Trophoblast cell (in vitro differentiated cells and primary cell): Measurements from ENCODE around the gene AKAP6.

ENCODE experiments used
- DNase-seq, 2 donors: peaks; one replicate each; pipeline ENCODE4 v3.0.0-alpha.2; 2016
- H2AFZ ChIP-seq: 2 replicates; pipeline ENCODE4 v1.6.1; 2013; ENCODE audit warnings: low read length, moderate library complexity, mild to moderate bottlenecking; ENCODE audit not compliant: insufficient read depth, poor library complexity
- H2AK5ac ChIP-seq: 2 replicates; pipeline ENCODE4 v1.6.1; 2013; ENCODE audit warnings: mild to moderate bottlenecking, low read length
- H2BK120ac ChIP-seq: 2 replicates; pipeline ENCODE4 v1.6.1; 2013; ENCODE audit warnings: low read length, mild to moderate bottlenecking, moderate library complexity; ENCODE audit not compliant: insufficient read depth, poor library complexity
- H2BK12ac ChIP-seq: 2 replicates; pipeline ENCODE4 v1.6.1; 2013; ENCODE audit warnings: mild to moderate bottlenecking, low read length, moderate library complexity
- H2BK5ac ChIP-seq: 2 replicates; pipeline ENCODE4 v1.6.1; 2013; ENCODE audit warnings: low read length, low read depth, moderate library complexity, mild to moderate bottlenecking; ENCODE audit not compliant: poor library complexity
- H3K14ac ChIP-seq: 2 replicates; pipeline ENCODE4 v1.6.1; 2013; ENCODE audit warnings: mild to moderate bottlenecking, low read length
- H3K18ac ChIP-seq: 2 replicates; pipeline ENCODE4 v1.6.1; 2013; ENCODE audit warnings: mild to moderate bottlenecking, low read length
- H3K23ac ChIP-seq: 2 replicates; pipeline ENCODE4 v1.6.1; 2013; ENCODE audit warnings: low read length
- H3K27ac ChIP-seq: 2 replicates; pipeline ENCODE4 v1.5.1; 2013; ENCODE audit warnings: low read depth, mild to moderate bottlenecking, inconsistent platforms, low read length, moderate library complexity
- H3K27me3 ChIP-seq: 2 replicates; pipeline ENCODE4 v1.6.1; 2013; ENCODE audit warnings: inconsistent platforms, mild to moderate bottlenecking, low read length, moderate library complexity; ENCODE audit not compliant: insufficient read depth
- H3K36me3 ChIP-seq, 2 experiments: 1 replicate in 1 of 2; 2 replicates in 1 of 2; pipeline ENCODE4 v1.6.1; 2013; ENCODE audit warnings: low read length in 2 of 2, mild to moderate bottlenecking in 2 of 2, moderate library complexity in 1 of 2; ENCODE audit not compliant: insufficient read depth in 2 of 2, control insufficient read depth in 1 of 2
- H3K4ac ChIP-seq: 2 replicates; pipeline ENCODE4 v1.6.1; 2013; ENCODE audit warnings: low read depth, mild to moderate bottlenecking, low read length, moderate library complexity
- H3K4me1 ChIP-seq, 2 experiments: 1 replicate in 1 of 2; 2 replicates in 1 of 2; pipeline ENCODE4 v1.6.1; 2013; ENCODE audit warnings: low read length in 2 of 2, mild to moderate bottlenecking in 2 of 2, moderate library complexity in 1 of 2; ENCODE audit not compliant: insufficient read depth in 2 of 2, control insufficient read depth in 1 of 2
- H3K4me2 ChIP-seq: 2 replicates; pipeline ENCODE4 v1.6.1; 2013; ENCODE audit warnings: inconsistent platforms, mild to moderate bottlenecking, low read length, moderate library complexity
- H3K4me3 ChIP-seq: 2 replicates; pipeline ENCODE4 v1.5.1; 2013; ENCODE audit warnings: mild to moderate bottlenecking, low read depth, low read length, inconsistent platforms
- H3K79me1 ChIP-seq: one replicate; pipeline ENCODE4 v1.6.1; 2013; ENCODE audit warnings: low read length
- H3K79me2 ChIP-seq: 2 replicates; pipeline ENCODE4 v1.6.1; 2013; ENCODE audit warnings: low read length, mild to moderate bottlenecking; ENCODE audit not compliant: control insufficient read depth, insufficient read depth, poor library complexity
- H3K9ac ChIP-seq: 2 replicates; pipeline ENCODE4 v1.6.1; 2013; ENCODE audit warnings: mild to moderate bottlenecking, low read length
- H3K9me3 ChIP-seq: 2 replicates; pipeline ENCODE4 v1.6.1; 2013; ENCODE audit warnings: low read depth, mild to moderate bottlenecking, control low read depth, inconsistent platforms, low read length; ENCODE audit not compliant: insufficient read depth
- H4K12ac ChIP-seq: 2 replicates; pipeline ENCODE4 v1.6.1; 2013; ENCODE audit warnings: low read depth, mild to moderate bottlenecking, low read length, moderate library complexity
- H4K8ac ChIP-seq: 2 replicates; pipeline ENCODE4 v1.6.1; 2013; ENCODE audit warnings: low read depth, mild to moderate bottlenecking, low read length, moderate library complexity
- H4K91ac ChIP-seq: one replicate; pipeline ENCODE4 v1.6.1; 2013; ENCODE audit warnings: low read depth, mild to moderate bottlenecking, low read length, moderate library complexity
- WGBS: extraction: QIAGEN DNeasy Blood & Tissue Kit; methylation state at CpG from one replicate; pipeline ENCODE4 v1.1.7; 2013; ENCODE audit warnings: missing lambda C conversion rate; ENCODE audit not compliant: insufficient read length, insufficient coverage; ENCODE audit errors: extremely low coverage; 5-methylcytosine and 5-hydroxymethylcytosine counted together

AKAP6 gene

DNA sequence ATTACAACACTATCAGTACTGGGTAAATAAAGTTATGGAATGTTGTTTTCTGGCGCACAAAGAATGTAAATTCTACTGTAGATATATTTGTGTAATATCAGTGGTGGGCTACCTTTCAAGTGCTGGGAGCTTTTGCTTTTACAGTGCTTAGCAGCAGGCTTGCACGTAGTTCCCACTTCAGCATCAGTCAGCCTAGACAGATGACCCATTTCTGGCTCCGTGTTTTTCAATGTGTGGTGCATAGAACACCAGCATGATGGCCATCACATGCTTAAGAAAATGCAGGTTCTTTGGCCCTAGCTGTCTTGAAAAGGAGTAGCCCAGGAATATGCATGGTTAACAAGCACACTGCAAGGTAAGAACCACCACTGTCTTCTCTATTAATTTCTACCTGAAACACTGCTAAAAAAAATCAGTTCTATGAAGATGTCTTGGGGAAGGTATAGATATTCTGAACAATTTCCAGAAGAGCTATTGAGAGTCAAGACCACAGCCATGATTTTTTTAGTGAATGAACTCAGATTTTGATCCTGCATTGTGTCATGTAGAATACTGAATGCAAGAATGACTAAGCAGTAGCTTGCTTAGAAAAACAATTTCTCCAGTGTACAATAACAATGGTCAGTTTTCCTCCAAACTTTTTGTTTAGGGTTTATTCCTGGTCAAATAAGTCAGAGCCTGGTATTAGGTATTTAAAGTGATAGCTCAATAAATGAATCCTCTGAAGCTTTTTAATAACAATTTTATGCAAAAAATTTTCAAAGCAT lies 195.7 kb downstream of the AKAP6 start:
- H2BK120ac ChIP-seq = no peak overlapping the region
- no peak overlapping the region for H4K8ac ChIP-seq
- no peak overlapping the region for H3K23ac ChIP-seq
- no peaks in the 10 kb centered on the region for H3K79me1 ChIP-seq
- H3K4me3 ChIP-seq = no peak overlapping the region
- WGBS = no CpG with 5 or more reads among the region's 3 CpGs
- no peak overlapping the region for H4K12ac ChIP-seq
- no peak overlapping the region for H2BK5ac ChIP-seq
- no peak overlapping the region for H3K4me2 ChIP-seq
- H3K14ac ChIP-seq = no peak overlapping the region
- no peak overlapping the region for H4K91ac ChIP-seq
- no peak overlapping the region for H2AK5ac ChIP-seq
- no peaks in the 10 kb centered on the region for H3K4me1 ChIP-seq
- H3K18ac ChIP-seq = no peak overlapping the region
- no peak overlapping the region for H3K27ac ChIP-seq
- no peaks in the 10 kb centered on the region for H3K79me2 ChIP-seq
- no peak overlapping the region for H3K4ac ChIP-seq
- no peak overlapping the region for H3K9ac ChIP-seq
- no peaks in the 10 kb centered on the region for H3K9me3 ChIP-seq
- peaks cover 0 to 2% of the 10 kb centered on the region in 2 experiments for H3K36me3 ChIP-seq
- no peaks in the 10 kb centered on the region for H3K27me3 ChIP-seq
- no peak overlapping the region for H2AFZ ChIP-seq
- no peak overlapping the region for H2BK12ac ChIP-seq
- DNase-seq = no peak

DNA sequence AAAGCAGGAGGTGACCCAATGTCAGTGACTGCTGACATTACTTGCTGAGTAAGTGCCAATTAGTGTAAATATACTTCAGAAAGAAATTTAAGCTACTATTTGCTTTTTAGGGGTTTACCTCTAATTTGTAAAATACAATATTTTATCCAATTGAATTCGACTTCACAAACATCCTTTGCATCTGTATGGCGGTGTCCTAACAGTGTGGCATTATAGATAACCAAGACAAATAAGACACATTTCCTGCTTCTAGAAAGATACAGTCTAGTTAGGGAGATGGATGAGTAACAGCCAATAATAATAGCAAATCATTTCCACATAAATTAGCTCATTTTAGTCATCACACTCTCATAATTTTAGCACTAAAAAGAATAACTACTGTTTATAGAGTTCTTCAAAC lies 196.5 kb downstream of the AKAP6 start:
- H3K18ac ChIP-seq = no peak overlapping the region
- no peak overlapping the region for H3K4me2 ChIP-seq
- no peak overlapping the region for H2AFZ ChIP-seq
- no peak overlapping the region for H4K8ac ChIP-seq
- H3K14ac ChIP-seq = no peak overlapping the region
- H3K9me3 ChIP-seq = no peaks in the 10 kb centered on the region
- no peak overlapping the region for H3K23ac ChIP-seq
- H2AK5ac ChIP-seq = no peak overlapping the region
- no peak overlapping the region for H4K91ac ChIP-seq
- H3K27ac ChIP-seq = no peak overlapping the region
- H3K36me3 ChIP-seq = peaks cover 0 to 2% of the 10 kb centered on the region in 2 experiments
- H3K9ac ChIP-seq = no peak overlapping the region
- H3K4me1 ChIP-seq = peaks cover 0 to 3% of the 10 kb centered on the region in 2 experiments
- no peaks in the 10 kb centered on the region for H3K79me2 ChIP-seq
- DNase-seq = no peak
- H2BK12ac ChIP-seq = no peak overlapping the region
- H3K4me3 ChIP-seq = no peak overlapping the region
- no peak overlapping the region for H2BK5ac ChIP-seq
- no peak overlapping the region for H2BK120ac ChIP-seq
- WGBS = no CpG with 5 or more reads among the region's 2 CpGs
- H4K12ac ChIP-seq = no peak overlapping the region
- H3K4ac ChIP-seq = no peak overlapping the region
- H3K27me3 ChIP-seq = no peaks in the 10 kb centered on the region
- H3K79me1 ChIP-seq = no peaks in the 10 kb centered on the region

DNA sequence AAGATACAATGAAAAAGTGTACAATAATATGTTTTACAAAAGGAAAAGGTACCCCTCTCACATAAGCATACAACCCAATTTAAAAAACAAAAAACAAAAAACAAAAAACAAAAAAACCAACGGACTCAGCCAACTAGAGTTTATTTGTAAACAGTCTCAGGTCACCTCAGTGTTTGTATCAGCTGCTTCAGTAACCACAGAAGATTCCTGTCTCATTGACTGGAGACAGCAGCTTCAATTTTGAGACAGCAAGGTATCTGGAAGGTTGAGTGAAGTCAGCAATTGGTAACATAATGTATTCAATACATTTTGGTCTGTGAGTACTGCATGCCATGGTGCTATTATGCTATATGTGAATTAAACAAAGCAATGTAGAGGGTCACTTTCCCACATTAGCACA lies 201.7 kb downstream of the AKAP6 start:
- no CpG with 5 or more reads among the region's 1 CpG for WGBS
- H3K79me2 ChIP-seq = no peaks in the 10 kb centered on the region
- H3K18ac ChIP-seq = no peak overlapping the region
- no peak overlapping the region for H3K23ac ChIP-seq
- no peak overlapping the region for H3K14ac ChIP-seq
- no peak overlapping the region for H4K8ac ChIP-seq
- no peak overlapping the region for H2BK12ac ChIP-seq
- H3K36me3 ChIP-seq = peaks cover 0 to 2% of the 10 kb centered on the region in 2 experiments
- H2AFZ ChIP-seq = no peak overlapping the region
- H3K4ac ChIP-seq = no peak overlapping the region
- no peak overlapping the region for H2BK5ac ChIP-seq
- no peak overlapping the region for H2BK120ac ChIP-seq
- no peak overlapping the region for H3K4me3 ChIP-seq
- no peak overlapping the region for H4K12ac ChIP-seq
- no peak overlapping the region for H3K4me2 ChIP-seq
- H3K9ac ChIP-seq = no peak overlapping the region
- DNase-seq = no peak
- H3K4me1 ChIP-seq = peaks cover 0 to 3% of the 10 kb centered on the region in 2 experiments
- no peak overlapping the region for H4K91ac ChIP-seq
- H3K27ac ChIP-seq = no peak overlapping the region
- no peaks in the 10 kb centered on the region for H3K79me1 ChIP-seq
- no peaks in the 10 kb centered on the region for H3K9me3 ChIP-seq
- H2AK5ac ChIP-seq = no peak overlapping the region
- H3K27me3 ChIP-seq = no peaks in the 10 kb centered on the region

DNA sequence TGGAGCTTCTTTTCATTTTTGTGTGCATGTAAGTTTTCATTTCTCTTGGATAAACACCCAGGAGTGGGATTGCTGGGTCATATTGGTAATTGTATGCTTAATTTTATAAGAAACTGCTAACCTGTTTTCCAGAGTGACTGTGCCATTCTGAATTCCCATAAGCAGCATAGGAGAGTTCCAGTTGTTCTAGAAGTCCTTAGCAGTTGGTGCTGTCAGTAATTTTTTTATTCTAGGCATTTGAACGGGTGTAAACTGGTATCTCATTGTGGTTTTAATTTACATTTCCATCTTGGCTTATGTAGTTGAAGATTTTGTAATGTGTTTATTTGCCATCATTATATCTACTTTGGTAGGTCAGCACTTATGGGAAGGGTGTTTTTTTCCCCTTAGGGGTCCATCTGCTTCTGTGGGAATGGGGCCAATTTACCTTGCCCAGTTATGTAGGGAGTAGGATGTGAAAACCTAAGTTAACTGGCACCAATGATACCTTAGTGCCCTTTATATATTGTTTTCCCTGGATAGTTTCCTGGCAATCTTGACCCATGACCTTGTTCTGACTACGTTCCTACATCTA lies 202.9 kb downstream of the AKAP6 start:
- Histone ChIP-seq H3K18ac (no peak overlapping the region), H3K36me3 (no peaks in the 10 kb centered on the region), H4K91ac (no peak overlapping the region), H3K79me1 (no peaks in the 10 kb centered on the region), H2AK5ac (no peak overlapping the region), H3K27ac (no peak overlapping the region), H3K4me2 (no peak overlapping the region), H2BK5ac (no peak overlapping the region), H4K8ac (no peak overlapping the region), H3K14ac (no peak overlapping the region), H3K9me3 (no peaks in the 10 kb centered on the region), H3K79me2 (no peaks in the 10 kb centered on the region), H3K4ac (no peak overlapping the region), H3K27me3 (no peaks in the 10 kb centered on the region), H3K9ac (no peak overlapping the region), H3K4me3 (no peak overlapping the region), H2AFZ (no peak overlapping the region), H2BK12ac (no peak overlapping the region), H3K23ac (no peak overlapping the region), H2BK120ac (no peak overlapping the region), H4K12ac (no peak overlapping the region), H3K4me1 (peaks cover 0 to 3% of the 10 kb centered on the region in 2 experiments)
- DNase-seq = no peak
- WGBS = no CpG with 5 or more reads among the region's 2 CpGs
